ENCODE data around the gene TEX13A.

DNA sequence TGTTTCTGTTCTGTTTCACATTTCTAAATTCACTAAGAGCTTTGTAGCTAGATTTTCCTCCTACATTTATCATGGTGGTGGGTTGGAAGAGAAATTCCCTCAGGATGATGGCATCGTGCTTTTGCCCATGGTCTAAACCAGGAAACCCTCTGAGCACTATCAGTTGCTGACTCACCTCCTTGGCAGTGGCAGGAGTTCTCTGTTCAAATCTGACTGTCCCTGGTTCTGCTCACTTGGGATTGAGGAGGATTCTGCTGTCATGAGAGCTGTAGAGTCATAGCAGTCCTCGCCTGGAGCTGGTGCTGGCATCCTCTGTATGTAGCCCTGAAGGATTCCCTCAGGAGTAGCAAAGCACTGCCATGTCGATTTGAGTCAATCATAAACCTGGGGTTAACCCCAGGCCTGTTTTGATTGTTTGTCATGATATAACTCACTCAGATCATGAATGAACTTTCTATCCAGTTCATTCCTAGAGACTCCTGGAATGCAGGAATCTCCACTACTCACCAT lies 9.4 kb downstream of the TEX13A start:
- no peak for TF ChIP-seq EZH2 (IDR thresholded peaks at IDR 0.05; ENCODE audit: low read length)
- TF ChIP-seq, protein P1, sequence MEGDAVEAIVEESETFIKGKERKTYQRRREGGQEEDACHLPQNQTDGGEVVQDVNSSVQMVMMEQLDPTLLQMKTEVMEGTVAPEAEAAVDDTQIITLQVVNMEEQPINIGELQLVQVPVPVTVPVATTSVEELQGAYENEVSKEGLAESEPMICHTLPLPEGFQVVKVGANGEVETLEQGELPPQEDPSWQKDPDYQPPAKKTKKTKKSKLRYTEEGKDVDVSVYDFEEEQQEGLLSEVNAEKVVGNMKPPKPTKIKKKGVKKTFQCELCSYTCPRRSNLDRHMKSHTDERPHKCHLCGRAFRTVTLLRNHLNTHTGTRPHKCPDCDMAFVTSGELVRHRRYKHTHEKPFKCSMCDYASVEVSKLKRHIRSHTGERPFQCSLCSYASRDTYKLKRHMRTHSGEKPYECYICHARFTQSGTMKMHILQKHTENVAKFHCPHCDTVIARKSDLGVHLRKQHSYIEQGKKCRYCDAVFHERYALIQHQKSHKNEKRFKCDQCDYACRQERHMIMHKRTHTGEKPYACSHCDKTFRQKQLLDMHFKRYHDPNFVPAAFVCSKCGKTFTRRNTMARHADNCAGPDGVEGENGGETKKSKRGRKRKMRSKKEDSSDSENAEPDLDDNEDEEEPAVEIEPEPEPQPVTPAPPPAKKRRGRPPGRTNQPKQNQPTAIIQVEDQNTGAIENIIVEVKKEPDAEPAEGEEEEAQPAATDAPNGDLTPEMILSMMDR (optimal IDR thresholded peaks at IDR 0.05 in 1 of 3, IDR thresholded peaks at IDR 0.05 in 1 of 3, conservative IDR thresholded peaks at IDR 0.05 in 1 of 3; ENCODE audit: extremely low read depth in 1 of 3, insufficient read depth in 2 of 3, low read length in 3 of 3): no peak
